HepG2 (cell line): ENCODE data around the gene MAPK11. TPM values are rescaled to one million over a fixed set of nuclear protein-coding genes. Genes with fewer than 3 reads are reported as not detected.

Experiments
- ATAC-seq: fragments of 200-7000 bp; cut with Tn5 transposase; 3 replicates; pipeline ENCODE4 v1.9.1; 2020; ENCODE audit warnings: mild to moderate bottlenecking, moderate library complexity
- BruUV-seq: library from RNA; stranded (reverse); fragments of 400-500 nt; replicated peaks from 2 replicates; lab custom pipeline; 2021; lab: Mats Ljungman, UMichigan
- CTCF ChIA-PET: fragments of 300-600 bp; formaldehyde crosslinking; extraction: SDS; loops from one replicate; lab custom pipeline; 2021; ENCODE audit warnings: low total read pairs, inconsistent platforms, low intra/inter-chr PET ratio; lab: Yijun Ruan, JAX
- POLR2A ChIA-PET: fragments of 350-600 bp; sonication (Branson Sonifier 250); formaldehyde crosslinking; loops from one replicate; lab custom pipeline; 2020; ENCODE audit warnings: antibody characterized with exemption, inconsistent platforms; lab: Yijun Ruan, JAX
- DNase-seq: peaks from one replicate; pipeline ENCODE4 v3.0.0-alpha.2; 2015; ENCODE audit warnings: low spot score
- FAIRE-seq: peaks from 3 replicates; lab custom pipeline; 2011; peaks lifted over from hg19 to GRCh38; lab: Jason Lieb, UNC
- H2AFZ ChIP-seq: one replicate; pipeline ENCODE4 v1.6.1; 2011; ENCODE audit warnings: low read length, inconsistent platforms
- H3K27ac ChIP-seq: fragments of 300-600 bp; 3 replicates; pipeline ENCODE4 v1.8.0; 2011; ENCODE audit warnings: mixed run types, mild to moderate bottlenecking, mixed read lengths, low read length, inconsistent platforms; ENCODE audit not compliant: insufficient read depth; ENCODE audit errors: extremely low read length
- H3K27me3 ChIP-seq, 2 experiments: fragments of 200-600 bp in 1 of 2; 2 replicates in 1 of 2; 3 replicates in 1 of 2; pipeline versions ENCODE4 v1.6.0 to v1.8.0; 2011; ENCODE audit warnings: low read length in 2 of 2, mild to moderate bottlenecking in 2 of 2, moderate library complexity in 2 of 2, inconsistent platforms in 1 of 2; ENCODE audit not compliant: insufficient read depth in 2 of 2, control insufficient read depth in 1 of 2
- H3K36me3 ChIP-seq, 2 experiments: fragments of 200-600 bp in 1 of 2; replicated peaks in 1 of 2; 2 replicates in 1 of 2; 3 replicates in 1 of 2; pipeline versions ENCODE4 v1.5.1 to v1.8.0; 2011; ENCODE audit warnings: low read length in 2 of 2, inconsistent platforms in 1 of 2; ENCODE audit not compliant: insufficient read depth in 2 of 2, control insufficient read depth in 1 of 2
- H3K4me1 ChIP-seq: 2 replicates; pipeline ENCODE4 v1.5.1; 2012; ENCODE audit warnings: low read length, inconsistent platforms; ENCODE audit not compliant: insufficient read depth
- H3K4me2 ChIP-seq: 2 replicates; pipeline ENCODE4 v1.6.0; 2011; ENCODE audit warnings: low read depth, low read length, inconsistent platforms
- H3K4me3 ChIP-seq, 3 experiments: fragments of 200-600 bp in 1 of 3; sonication (generic), shearing (Covaris generic) in 1 of 3; replicated peaks in 1 of 3; 2 replicates each; pipeline ENCODE4 v1.5.1; 2011 to 2016; ENCODE audit warnings: low read length in 3 of 3, inconsistent platforms in 2 of 3, low read depth in 2 of 3, mild to moderate bottlenecking in 2 of 3, control low read depth in 1 of 3, mixed read lengths in 1 of 3; ENCODE audit not compliant: insufficient read depth in 1 of 3
- H3K79me2 ChIP-seq: one replicate; pipeline ENCODE4 v1.6.1; 2011; ENCODE audit warnings: low read length, inconsistent platforms; ENCODE audit not compliant: insufficient read depth
- H3K9ac ChIP-seq: 2 replicates; pipeline ENCODE4 v1.6.0; 2011; ENCODE audit warnings: mild to moderate bottlenecking, low read depth, low read length, inconsistent platforms; ENCODE audit not compliant: insufficient read depth
- H3K9me3 ChIP-seq: 2 replicates; pipeline ENCODE4 v1.5.1; 2012; ENCODE audit warnings: mild to moderate bottlenecking, low read length
- H4K20me1 ChIP-seq: 2 replicates; pipeline ENCODE4 v1.6.0; 2011; ENCODE audit warnings: inconsistent platforms, mild to moderate bottlenecking, low read length, moderate library complexity; ENCODE audit not compliant: insufficient read depth
- AGO2 ChIP-seq: fragments of 200-400 bp; formaldehyde crosslinking; optimal IDR thresholded peaks from 2 replicates; pipeline ENCODE3; 2017; ENCODE audit warnings: mild to moderate bottlenecking, low read depth, low read length, moderate library complexity
- FOXK2 ChIP-seq: fragments of 450-650 bp; IDR thresholded peaks from 2 replicates; pipeline ENCODE4 v1.6.1; 2016
- KDM5B ChIP-seq: sonication (generic); formaldehyde crosslinking; IDR thresholded peaks from 2 replicates; pipeline ENCODE4 v1.4.0; 2020; ENCODE audit warnings: missing genetic modification reagents, mild to moderate bottlenecking, borderline replicate concordance
- MLX ChIP-seq: IDR thresholded peaks from 2 replicates; pipeline ENCODE4 v1.6.1; 2016
- PCBP2 ChIP-seq: fragments of 200-400 bp; formaldehyde crosslinking; optimal IDR thresholded peaks from 2 replicates; pipeline ENCODE3; 2018; ENCODE audit warnings: low read length, low read depth; ENCODE audit not compliant: poor library complexity, severe bottlenecking
- RBFOX2 ChIP-seq: fragments of 200-400 bp; formaldehyde crosslinking; IDR thresholded peaks from 2 replicates; pipeline ENCODE4 v1.6.1; 2017; ENCODE audit warnings: low read depth, mild to moderate bottlenecking, low read length
- SP2 ChIP-seq: sonication (generic); formaldehyde crosslinking; IDR thresholded peaks from 2 replicates; pipeline ENCODE4 v1.5.1; 2020; ENCODE audit warnings: mild to moderate bottlenecking, missing genetic modification reagents
- TEAD2 ChIP-seq: sonication (generic); formaldehyde crosslinking; IDR thresholded peaks from 2 replicates; pipeline ENCODE4 v1.9.0; 2021; ENCODE audit warnings: missing genetic modification reagents
- ZMAT3 ChIP-seq: sonication (generic); formaldehyde crosslinking; conservative IDR thresholded peaks from 2 replicates; pipeline ENCODE4 v1.7.0; 2021; ENCODE audit warnings: missing genetic modification reagents
- ZNF296 ChIP-seq: sonication (generic); formaldehyde crosslinking; conservative IDR thresholded peaks from 2 replicates; pipeline ENCODE4 v1.5.0; 2020; ENCODE audit warnings: mild to moderate bottlenecking, missing genetic modification reagents
- ZNF512B ChIP-seq: sonication (generic); formaldehyde crosslinking; IDR thresholded peaks from 2 replicates; pipeline ENCODE4 v1.5.1; 2020; ENCODE audit warnings: missing genetic modification reagents, mild to moderate bottlenecking, borderline replicate concordance
- ZNF550 ChIP-seq: sonication (generic); formaldehyde crosslinking; IDR thresholded peaks from 2 replicates; pipeline ENCODE4 v1.4.0; 2020; ENCODE audit warnings: mild to moderate bottlenecking, missing genetic modification reagents, borderline replicate concordance
- ZNF747 ChIP-seq: sonication (generic); formaldehyde crosslinking; IDR thresholded peaks from 2 replicates; pipeline ENCODE4 v1.8.1; 2023; ENCODE audit warnings: missing genetic modification reagents, mild to moderate bottlenecking, borderline replicate concordance
- WGBS: methylation state at CpG from one replicate; pipeline ENCODE4 v1.1.6; 2017; ENCODE audit warnings: low lambda C conversion rate; 5-methylcytosine and 5-hydroxymethylcytosine counted together
- in situ Hi-C: cut with HindIII; loops from 2 replicates; pipeline ENCODE4 v1.10.0; 2017; ENCODE audit warnings: low pct_unique_long_range_greater_than_20kb; ENCODE audit not compliant: extremely low pct_ligation_motif_present
- intact Hi-C: fragments of 100-400 bp; cut with micrococcal nuclease; formaldehyde crosslinking; loops from one replicate; pipeline ENCODE4 v1.10.0; 2022; ENCODE audit not compliant: unreplicated experiment
- polyA plus RNA-seq, 8 experiments: library from polyadenylated mRNA; depleted of rRNA in 3 of 8; stranded (reverse) in 7 of 8; unstranded in 1 of 8; fragments of >200 nt; fragmentation: Illumina TruSeq in 4 of 8; extraction: Trizol in 4 of 8; gene quantifications; 2 replicates each; pipeline versions ENCODE4 v1.2.1 to v1.2.3, GENCODE V29; 2011 to 2016; ENCODE audit warnings: low read depth in 4 of 8, missing spikeins in 1 of 8, mixed read lengths in 1 of 8; ENCODE audit not compliant: insufficient read depth in 1 of 8
- total RNA-seq, 5 experiments: library from RNA; depleted of rRNA; stranded (reverse); fragments of >200 nt; fragmentation: Illumina TruSeq; extraction: Trizol; gene quantifications; 2 replicates each; pipeline ENCODE4 v1.2.3, GENCODE V29; 2016; ENCODE audit warnings: low read depth in 1 of 5

The MAPK11 gene
- total and polyA plus RNA-seq, 2 of the 13 experiments (the other 11 are each of a cell fraction or from before 2014, with no cell fraction given), result 0.15 to 0.17 TPM

- BruUV-seq, result no TSS peak
- DNase-seq, result no peak
- no peak for TF ChIP-seq MLX
- no peak for TF ChIP-seq TEAD2 (CRISPR knock-in tag)
- no peak for TF ChIP-seq KDM5B (CRISPR knock-in tag)
- TF ChIP-seq ZMAT3, result no peak
- TF ChIP-seq FOXK2, result no peak
- peak; percentile 20 for TF ChIP-seq AGO2
- no peak for TF ChIP-seq ZNF747 (CRISPR knock-in tag)
- peak; percentile 19; the same call in 1 of the 2 replicates for TF ChIP-seq RBFOX2
These were observed 11.8 kb upstream of the MAPK11 start for GRCh38 chr22:50281957-50282356.

GRCh38 chr22:50281384-50281760, 11.2 kb upstream of the MAPK11 start:
- ChIA-PET CTCF (no interaction called here), POLR2A (no interaction called here)
- intact Hi-C loops (no loop called here), in situ Hi-C loops (no loop called here)
- no peaks in the 10 kb centered on the region for H4K20me1 ChIP-seq
- H3K36me3 ChIP-seq, result peaks cover 34 to 51% of the 10 kb centered on the region in 2 experiments; a peak in 4 of 5 replicates
- H3K9me3 ChIP-seq, result no peaks in the 10 kb centered on the region
- no TSS peak for BruUV-seq
- H3K27ac ChIP-seq, result no peak overlapping the region
- no peak overlapping the region for H3K4me2 ChIP-seq
- H3K4me3 ChIP-seq, result no peak overlapping the region
- no peak for DNase-seq
- WGBS, result 98% methylated on average over 36 of the region's 36 CpGs
- FAIRE-seq, result no peak
- H3K79me2 ChIP-seq, result no peaks in the 10 kb centered on the region
- no peak overlapping the region for H2AFZ ChIP-seq
- no peaks in the 10 kb centered on the region for H3K27me3 ChIP-seq
- TF ChIP-seq ZNF512B (CRISPR knock-in tag) (no peak), ZNF550 (no peak), PCBP2 (no peak), SP2 (CRISPR knock-in tag) (no peak), ZNF296 (no peak)
- TF ChIP-seq, all 625 proteins: peak for 0
- no peak overlapping the region for H3K9ac ChIP-seq
- H3K4me1 ChIP-seq, result no peaks in the 10 kb centered on the region
- no peak for ATAC-seq

More at GRCh38 chr22:50281957-50282356, 11.8 kb upstream of the MAPK11 start:
- H3K9ac ChIP-seq, result no peak overlapping the region
- no peak overlapping the region for H3K4me2 ChIP-seq
- no peaks in the 10 kb centered on the region for H3K9me3 ChIP-seq
- H3K4me1 ChIP-seq, result no peaks in the 10 kb centered on the region
- H3K27ac ChIP-seq, result no peak overlapping the region
- in situ Hi-C loops (no loop called here), intact Hi-C loops (no loop called here)
- H3K27me3 ChIP-seq, result no peaks in the 10 kb centered on the region
- H4K20me1 ChIP-seq, result no peaks in the 10 kb centered on the region
- ChIA-PET POLR2A (no interaction called here), CTCF (no interaction called here)
- ATAC-seq (no peak), FAIRE-seq (no peak)
- H2AFZ ChIP-seq, result no peak overlapping the region
- H3K36me3 ChIP-seq, result peaks cover 35 to 53% of the 10 kb centered on the region in 2 experiments; a peak in 4 of 5 replicates
- WGBS, result 100% methylated on average over 6 of the region's 25 CpGs
- no peak overlapping the region for H3K4me3 ChIP-seq
- no peaks in the 10 kb centered on the region for H3K79me2 ChIP-seq
